HepG2 (cell line): Measurements from ENCODE around the gene SH2D3A. TPM values are rescaled to one million over a fixed set of nuclear protein-coding genes. Genes with fewer than 3 reads are reported as not detected.

ENCODE experiments used
- DRAP1 ChIP-seq: IDR thresholded peaks from 2 replicates; pipeline ENCODE4 v1.6.1; 2016; ENCODE audit warnings: missing genetic modification reagents, missing compliant biosample characterization
- HHEX ChIP-seq: IDR thresholded peaks from 2 replicates; pipeline ENCODE4 v1.6.1; 2016; ENCODE audit warnings: control low read depth
- KLF6 ChIP-seq: IDR thresholded peaks from 2 replicates; pipeline ENCODE4 v1.8.0; 2016; ENCODE audit warnings: missing biosample characterization, missing genetic modification reagents
- MAF1 ChIP-seq: sonication (generic); formaldehyde crosslinking; IDR thresholded peaks from 2 replicates; pipeline ENCODE4 v1.5.0; 2020; ENCODE audit warnings: missing genetic modification reagents, borderline replicate concordance
- NCOA5 ChIP-seq: sonication (generic); formaldehyde crosslinking; IDR thresholded peaks from 2 replicates; pipeline ENCODE4 v1.4.0; 2020; ENCODE audit warnings: missing genetic modification reagents
- RCOR2 ChIP-seq: IDR thresholded peaks from 2 replicates; pipeline ENCODE4 v1.6.1; 2016; ENCODE audit warnings: missing biosample characterization, missing genetic modification reagents
- SNAPC4 ChIP-seq: sonication (generic); formaldehyde crosslinking; IDR thresholded peaks from 2 replicates; pipeline ENCODE4 v1.4.0; 2020; ENCODE audit warnings: mild to moderate bottlenecking, missing genetic modification reagents
- SOX13 ChIP-seq, 3 experiments: fragments of 450-650 bp in 1 of 3; sonication (generic) in 1 of 3; formaldehyde crosslinking in 1 of 3; IDR thresholded peaks in 2 of 3; conservative IDR thresholded peaks in 1 of 3; 2 replicates each; pipeline versions ENCODE4 v1.5.0 to v1.6.1; 2016 to 2020; ENCODE audit warnings: antibody characterized with exemption in 1 of 3, mild to moderate bottlenecking in 1 of 3, missing compliant biosample characterization in 1 of 3, missing genetic modification reagents in 1 of 3, moderate library complexity in 1 of 3
- ZFP90 ChIP-seq: sonication (generic); formaldehyde crosslinking; IDR thresholded peaks from 2 replicates; pipeline ENCODE4 v1.8.0; 2022; ENCODE audit warnings: missing genetic modification reagents, mild to moderate bottlenecking, inconsistent platforms, borderline replicate concordance
- ZFP91 ChIP-seq: sonication (generic); formaldehyde crosslinking; IDR thresholded peaks from 2 replicates; pipeline ENCODE4 v1.9.0; 2022; ENCODE audit warnings: missing genetic modification reagents, mild to moderate bottlenecking, borderline replicate concordance
- ZNF317 ChIP-seq: sonication (generic); formaldehyde crosslinking; IDR thresholded peaks from 2 replicates; pipeline ENCODE4 v1.5.0; 2020; ENCODE audit warnings: mild to moderate bottlenecking, missing genetic modification reagents
- polyA plus RNA-seq, 8 experiments: library from polyadenylated mRNA; depleted of rRNA in 3 of 8; stranded (reverse) in 7 of 8; unstranded in 1 of 8; fragments of >200 nt; fragmentation: Illumina TruSeq in 4 of 8; extraction: Trizol in 4 of 8; gene quantifications; 2 replicates each; pipeline versions ENCODE4 v1.2.1 to v1.2.3, GENCODE V29; 2011 to 2016; ENCODE audit warnings: low read depth in 4 of 8, missing spikeins in 1 of 8, mixed read lengths in 1 of 8; ENCODE audit not compliant: insufficient read depth in 1 of 8
- total RNA-seq, 5 experiments: library from RNA; depleted of rRNA; stranded (reverse); fragments of >200 nt; fragmentation: Illumina TruSeq; extraction: Trizol; gene quantifications; 2 replicates each; pipeline ENCODE4 v1.2.3, GENCODE V29; 2016; ENCODE audit warnings: low read depth in 1 of 5

Gene SH2D3A
- total and polyA plus RNA-seq, 2 of the 13 experiments (the other 11 are each of a cell fraction or from before 2014, with no cell fraction given) = 1.0 to 2.2 TPM

GRCh38 chr19:6739390-6739882 is 27.8 kb downstream of the SH2D3A start, which contains the start of gene TRIP10 (continued):
- peak; percentile 42 for TF ChIP-seq ZFP91
- peak; percentile 49; the same call in 1 of the 2 replicates for TF ChIP-seq DRAP1 (CRISPR knock-in tag)
- TF ChIP-seq KLF6 (CRISPR knock-in tag) = no peak
- no peak for TF ChIP-seq SNAPC4 (CRISPR knock-in tag)
- TF ChIP-seq RCOR2 (CRISPR knock-in tag) = no peak
- TF ChIP-seq SOX13 (IDR thresholded peaks at IDR 0.05) = no peak
- TF ChIP-seq SOX13 (CRISPR knock-in tag; conservative IDR thresholded peaks at IDR 0.05 in 1 of 2, IDR thresholded peaks at IDR 0.05 in 1 of 2) = no peak
- TF ChIP-seq MAF1 = no peak
- no peak for TF ChIP-seq ZFP90 (CRISPR knock-in tag)
- peak; percentile 12; the same call in 1 of the 2 replicates for TF ChIP-seq ZNF317 (CRISPR knock-in tag)
- TF ChIP-seq NCOA5 (CRISPR knock-in tag) = no peak
- no peak for TF ChIP-seq HHEX (CRISPR knock-in tag)
